ENCODE data around the gene ENAH. TPM values are rescaled to one million over a fixed set of nuclear protein-coding genes. Genes with fewer than 3 reads are reported as not detected.

The ENAH gene
- total RNA-seq, 1 donor from 2014 or later: 749 TPM

DNA sequence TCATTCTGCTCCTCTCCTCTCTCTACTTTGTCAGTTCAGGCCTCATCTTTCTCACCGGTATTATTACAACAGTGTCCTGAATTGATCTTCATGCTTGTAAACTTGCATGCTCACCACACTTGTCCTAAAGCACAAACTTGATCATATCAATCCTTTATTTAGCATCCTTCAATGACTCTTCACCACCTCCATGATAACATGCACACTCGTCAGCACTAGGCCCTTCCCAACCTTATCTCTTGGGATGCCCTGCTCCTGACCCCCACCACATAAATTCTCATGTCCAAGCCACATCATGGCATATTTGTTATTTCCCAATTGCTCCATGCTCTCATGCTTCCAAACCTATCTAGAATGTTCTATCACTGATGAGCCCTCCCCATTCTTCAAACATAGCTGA lies 103.1 kb downstream of the ENAH start:
- H3K27me3 Mint-ChIP-seq (ENCODE audit: low read depth, unreplicated experiment): no peaks in the 10 kb centered on the region
- FAIRE-seq (peak; percentile 49), DNase-seq (ENCODE audit: low read depth) (no peak)
- H3K36me3 Mint-ChIP-seq (ENCODE audit: low read depth, unreplicated experiment): peaks cover 22% of the 10 kb centered on the region
- H3K27ac Mint-ChIP-seq (ENCODE audit: unreplicated experiment): peak overlapping the region; percentile 69
- H3K4me3 ChIP-seq (ENCODE audit: insufficient read depth, low read depth, low read length): no peak overlapping the region
- H2AFZ ChIP-seq (ENCODE audit: low read depth, low read length): no peak overlapping the region
- no peaks in the 10 kb centered on the region for H3K9me3 Mint-ChIP-seq (ENCODE audit: unreplicated experiment)
- no peak overlapping the region for H3K4me2 ChIP-seq (ENCODE audit: low read length)
- no peaks in the 10 kb centered on the region for H3K27me3 ChIP-seq (ENCODE audit: insufficient read depth, low read length)
- H3K9ac ChIP-seq (ENCODE audit: low read length): no peak overlapping the region
- no peaks in the 10 kb centered on the region for H3K4me1 ChIP-seq (ENCODE audit: insufficient read depth, low read length)
- peak overlapping the region; percentile 43 for H3K4me3 Mint-ChIP-seq (ENCODE audit: unreplicated experiment)
- peaks cover 78% of the 10 kb centered on the region for H4K20me1 ChIP-seq (ENCODE audit: insufficient read depth, low read length)
- H3K79me2 ChIP-seq (ENCODE audit: insufficient read depth, low read length): peaks cover 81% of the 10 kb centered on the region
- H3K27ac ChIP-seq (ENCODE audit: low read depth, low read length): no peak overlapping the region
- H3K4me1 Mint-ChIP-seq (ENCODE audit: low read depth, unreplicated experiment): peaks cover 33% of the 10 kb centered on the region
- no peaks in the 10 kb centered on the region for H3K9me3 ChIP-seq (ENCODE audit: insufficient read depth, low read depth, low read length)
- peaks cover 19% of the 10 kb centered on the region for H3K36me3 ChIP-seq (ENCODE audit: insufficient read depth, low read length)
- TF ChIP-seq EZH2 (IDR thresholded peaks at IDR 0.05; ENCODE audit: insufficient read depth, low read length) (no peak), CTCF (IDR thresholded peaks at IDR 0.05; ENCODE audit: insufficient read depth, low read depth, low read length) (no peak)

GRCh38 chr1:225548140-225548857 lies 104.6 kb downstream of the ENAH start:
- Mint-ChIP-seq H3K4me3 (ENCODE audit: unreplicated experiment) (no peak overlapping the region), H3K27me3 (ENCODE audit: low read depth, unreplicated experiment) (no peaks in the 10 kb centered on the region), H3K4me1 (ENCODE audit: low read depth, unreplicated experiment) (peaks cover 39% of the 10 kb centered on the region), H3K27ac (ENCODE audit: unreplicated experiment) (peak overlapping the region; percentile 5), H3K9me3 (ENCODE audit: unreplicated experiment) (no peaks in the 10 kb centered on the region), H3K36me3 (ENCODE audit: low read depth, unreplicated experiment) (peaks cover 16% of the 10 kb centered on the region)
- no peaks in the 10 kb centered on the region for H3K9me3 ChIP-seq (ENCODE audit: insufficient read depth, low read depth, low read length)
- H4K20me1 ChIP-seq (ENCODE audit: insufficient read depth, low read length): peaks cover 84% of the 10 kb centered on the region
- peaks cover 14% of the 10 kb centered on the region for H3K36me3 ChIP-seq (ENCODE audit: insufficient read depth, low read length)
- FAIRE-seq (no peak), DNase-seq (ENCODE audit: low read depth) (no peak)
- TF ChIP-seq CTCF (IDR thresholded peaks at IDR 0.05; ENCODE audit: insufficient read depth, low read depth, low read length): no peak
- no peak for TF ChIP-seq EZH2 (IDR thresholded peaks at IDR 0.05; ENCODE audit: insufficient read depth, low read length)
- H3K27ac ChIP-seq (ENCODE audit: low read depth, low read length): no peak overlapping the region
- H2AFZ ChIP-seq (ENCODE audit: low read depth, low read length): no peak overlapping the region
- H3K4me3 ChIP-seq (ENCODE audit: insufficient read depth, low read depth, low read length): no peak overlapping the region
- no peaks in the 10 kb centered on the region for H3K4me1 ChIP-seq (ENCODE audit: insufficient read depth, low read length)
- no peak overlapping the region for H3K4me2 ChIP-seq (ENCODE audit: low read length)
- peaks cover 90% of the 10 kb centered on the region for H3K79me2 ChIP-seq (ENCODE audit: insufficient read depth, low read length)
- no peak overlapping the region for H3K9ac ChIP-seq (ENCODE audit: low read length)
- H3K27me3 ChIP-seq (ENCODE audit: insufficient read depth, low read length): no peaks in the 10 kb centered on the region

- no peak for DNase-seq (ENCODE audit: low read depth)
- no peak overlapping the region for H3K27ac Mint-ChIP-seq (ENCODE audit: unreplicated experiment)
- no peaks in the 10 kb centered on the region for H3K27me3 ChIP-seq (ENCODE audit: insufficient read depth, low read length)
These were observed 107.3 kb downstream of the ENAH start for GRCh38 chr1:225545649-225546048.

More at GRCh38 chr1:225545649-225546048, 107.3 kb downstream of the ENAH start:
- no peak for FAIRE-seq
- no peaks in the 10 kb centered on the region for H3K9me3 Mint-ChIP-seq (ENCODE audit: unreplicated experiment)
- Histone ChIP-seq H3K36me3 (ENCODE audit: insufficient read depth, low read length) (peaks cover 10% of the 10 kb centered on the region), H2AFZ (ENCODE audit: low read depth, low read length) (no peak overlapping the region), H3K4me2 (ENCODE audit: low read length) (no peak overlapping the region), H3K4me1 (ENCODE audit: insufficient read depth, low read length) (no peaks in the 10 kb centered on the region), H3K27ac (ENCODE audit: low read depth, low read length) (no peak overlapping the region), H3K79me2 (ENCODE audit: insufficient read depth, low read length) (peaks cover 94% of the 10 kb centered on the region), H3K9ac (ENCODE audit: low read length) (no peak overlapping the region), H4K20me1 (ENCODE audit: insufficient read depth, low read length) (peaks cover 95% of the 10 kb centered on the region), H3K4me3 (ENCODE audit: insufficient read depth, low read depth, low read length) (no peak overlapping the region), H3K9me3 (ENCODE audit: insufficient read depth, low read depth, low read length) (no peaks in the 10 kb centered on the region)
- peaks cover 46% of the 10 kb centered on the region for H3K4me1 Mint-ChIP-seq (ENCODE audit: low read depth, unreplicated experiment)
- no peaks in the 10 kb centered on the region for H3K27me3 Mint-ChIP-seq (ENCODE audit: low read depth, unreplicated experiment)
- H3K4me3 Mint-ChIP-seq (ENCODE audit: unreplicated experiment): no peak overlapping the region
- TF ChIP-seq EZH2 (IDR thresholded peaks at IDR 0.05; ENCODE audit: insufficient read depth, low read length) (no peak), CTCF (IDR thresholded peaks at IDR 0.05; ENCODE audit: insufficient read depth, low read depth, low read length) (no peak)
- H3K36me3 Mint-ChIP-seq (ENCODE audit: low read depth, unreplicated experiment): peaks cover 11% of the 10 kb centered on the region
